ENCODE measurements around the gene CDIP1.
A peak's percentile ranks its signal among the peaks of the same experiment; 100 is the strongest.

The CDIP1 gene

GRCh38 chr16:4515611-4516233, 22.9 kb downstream of the CDIP1 start:
- DNase-seq (ENCODE audit: low read depth, low spot score) = no peak

GRCh38 chr16:4514606-4515005, 24.0 kb downstream of the CDIP1 start:
- DNase-seq (ENCODE audit: low read depth, low spot score) = no peak

GRCh38 chr16:4513881-4514280, 24.7 kb downstream of the CDIP1 start:
- DNase-seq (ENCODE audit: low read depth, low spot score) = no peak

GRCh38 chr16:4513086-4513860, 25.3 kb downstream of the CDIP1 start:
- DNase-seq (ENCODE audit: low read depth, low spot score) = no peak

GRCh38 chr16:4512473-4512872, 26.1 kb downstream of the CDIP1 start:
- DNase-seq (ENCODE audit: low read depth, low spot score) = no peak

GRCh38 chr16:4511441-4512082, 27.0 kb downstream of the CDIP1 start:
- no peak for DNase-seq (ENCODE audit: low read depth, low spot score)

GRCh38 chr16:4510747-4511426, 27.7 kb downstream of the CDIP1 start:
- DNase-seq (ENCODE audit: low read depth, low spot score) = no peak

- no peak for DNase-seq (ENCODE audit: low read depth, low spot score)
Measured at GRCh38 chr16:4510131-4510530, 28.4 kb downstream of the CDIP1 start.

- DNase-seq (ENCODE audit: low read depth, low spot score) = no peak
Measured at GRCh38 chr16:4509420-4509819, 29.2 kb downstream of the CDIP1 start.

GRCh38 chr16:4508806-4509205, 29.8 kb downstream of the CDIP1 start:
- DNase-seq (ENCODE audit: low read depth, low spot score) = no peak

- no peak for DNase-seq (ENCODE audit: low read depth, low spot score)
Measured at GRCh38 chr16:4507588-4508345, 30.8 kb downstream of the CDIP1 start.

- peak; percentile 12 for DNase-seq (ENCODE audit: low read depth, low spot score)
Measured at GRCh38 chr16:4506450-4506849, 32.1 kb downstream of the CDIP1 start.

- DNase-seq (ENCODE audit: low read depth, low spot score) = peak; percentile 11
Measured at GRCh38 chr16:4505356-4506147, 33.0 kb downstream of the CDIP1 start.

GRCh38 chr16:4501071-4501478, 37.5 kb downstream of the CDIP1 start:
- no peak for DNase-seq (ENCODE audit: low read depth, low spot score)

GRCh38 chr16:4500272-4500671, 38.3 kb downstream of the CDIP1 start:
- DNase-seq (ENCODE audit: low read depth, low spot score) = no peak

- DNase-seq (ENCODE audit: low read depth, low spot score) = no peak
Measured at GRCh38 chr16:4499196-4499555, 39.4 kb downstream of the CDIP1 start.

- DNase-seq (ENCODE audit: low read depth, low spot score) = no peak
Measured at GRCh38 chr16:4498546-4499195, 39.9 kb downstream of the CDIP1 start.

GRCh38 chr16:4496305-4496704, 42.3 kb downstream of the CDIP1 start:
- no peak for DNase-seq (ENCODE audit: low read depth, low spot score)

GRCh38 chr16:4495766-4496165, 42.8 kb downstream of the CDIP1 start:
- no peak for DNase-seq (ENCODE audit: low read depth, low spot score)

- no peak for DNase-seq (ENCODE audit: low read depth, low spot score)
Measured at GRCh38 chr16:4494746-4495490, 43.7 kb downstream of the CDIP1 start.
